Measurements from ENCODE around the gene PTPRM.

The PTPRM gene

DNA sequence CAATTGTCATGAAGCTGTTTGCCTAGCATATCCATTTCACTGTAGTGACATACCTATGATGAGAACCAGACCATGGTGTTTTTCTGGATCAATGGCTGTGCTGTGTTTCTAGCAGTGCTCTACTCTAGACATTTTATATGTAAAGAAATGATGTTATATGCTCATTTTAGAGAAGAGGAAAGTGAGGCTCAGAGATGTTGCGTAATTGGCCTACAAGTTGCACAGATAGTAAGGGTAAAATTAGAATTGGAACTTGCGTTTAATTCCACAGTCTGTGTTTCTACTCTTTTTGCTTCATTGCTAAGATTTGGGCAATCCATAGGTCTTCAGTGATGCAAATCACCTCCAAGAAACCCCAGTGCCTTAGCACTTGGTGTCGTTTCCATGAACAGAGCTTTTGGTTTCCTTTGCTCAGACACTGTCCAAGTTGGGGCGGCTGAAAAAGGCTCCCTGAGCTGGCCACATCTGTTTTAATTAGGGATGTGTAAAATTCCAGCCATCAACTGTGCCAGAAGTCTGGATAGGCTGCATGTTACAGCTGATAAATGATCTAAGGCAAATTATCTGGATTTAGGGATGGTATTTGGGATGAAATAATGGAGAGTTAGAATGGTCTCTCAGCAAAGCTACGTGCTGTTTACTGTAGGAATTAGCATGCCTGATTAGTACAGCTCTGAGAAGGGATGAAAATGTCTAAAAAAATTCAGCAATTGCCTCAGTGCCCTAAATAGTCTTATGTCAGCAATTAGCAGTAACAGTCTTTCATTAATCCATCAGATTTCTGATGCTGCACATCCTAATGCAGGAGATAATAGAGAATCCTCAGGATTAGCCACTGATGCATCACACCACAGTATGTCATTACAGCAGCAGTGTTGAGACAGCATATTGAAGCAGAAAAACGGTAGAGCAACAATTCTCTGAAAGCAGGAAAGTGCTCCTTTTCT is 65.3 kb downstream of the PTPRM start:
- Histone ChIP-seq H3K79me2 (ENCODE audit: insufficient read depth, low read length) (no peaks in the 10 kb centered on the region), H3K27me3 (ENCODE audit: low read length) (no peaks in the 10 kb centered on the region), H3K9me2 (replicated peaks; ENCODE audit: insufficient read depth, low read length) (no peaks in the 10 kb centered on the region), H3K36me3 (ENCODE audit: low read length) (no peaks in the 10 kb centered on the region), H4K20me1 (ENCODE audit: low read depth, low read length) (no peaks in the 10 kb centered on the region), H3K9ac (ENCODE audit: low read length) (no peak overlapping the region), H3K27ac (ENCODE audit: low read depth, low read length) (no peak overlapping the region), H3F3A (ENCODE audit: insufficient read depth) (no peaks in the 10 kb centered on the region), H3K9me3 (ENCODE audit: insufficient read depth, low read length) (no peaks in the 10 kb centered on the region), H3K4me2 (ENCODE audit: low read depth, low read length, poor library complexity, severe bottlenecking) (no peak overlapping the region), H2AFZ (ENCODE audit: low read depth, low read length, severe bottlenecking) (no peak overlapping the region), H3K4me3 (ENCODE audit: insufficient read depth, low read length, poor library complexity, severe bottlenecking) (no peak overlapping the region)
- TF ChIP-seq, protein P1, sequence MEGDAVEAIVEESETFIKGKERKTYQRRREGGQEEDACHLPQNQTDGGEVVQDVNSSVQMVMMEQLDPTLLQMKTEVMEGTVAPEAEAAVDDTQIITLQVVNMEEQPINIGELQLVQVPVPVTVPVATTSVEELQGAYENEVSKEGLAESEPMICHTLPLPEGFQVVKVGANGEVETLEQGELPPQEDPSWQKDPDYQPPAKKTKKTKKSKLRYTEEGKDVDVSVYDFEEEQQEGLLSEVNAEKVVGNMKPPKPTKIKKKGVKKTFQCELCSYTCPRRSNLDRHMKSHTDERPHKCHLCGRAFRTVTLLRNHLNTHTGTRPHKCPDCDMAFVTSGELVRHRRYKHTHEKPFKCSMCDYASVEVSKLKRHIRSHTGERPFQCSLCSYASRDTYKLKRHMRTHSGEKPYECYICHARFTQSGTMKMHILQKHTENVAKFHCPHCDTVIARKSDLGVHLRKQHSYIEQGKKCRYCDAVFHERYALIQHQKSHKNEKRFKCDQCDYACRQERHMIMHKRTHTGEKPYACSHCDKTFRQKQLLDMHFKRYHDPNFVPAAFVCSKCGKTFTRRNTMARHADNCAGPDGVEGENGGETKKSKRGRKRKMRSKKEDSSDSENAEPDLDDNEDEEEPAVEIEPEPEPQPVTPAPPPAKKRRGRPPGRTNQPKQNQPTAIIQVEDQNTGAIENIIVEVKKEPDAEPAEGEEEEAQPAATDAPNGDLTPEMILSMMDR (IDR thresholded peaks at IDR 0.05; ENCODE audit: insufficient read depth, low read length, poor library complexity, severe bottlenecking): no peak

- no peaks in the 10 kb centered on the region for H3K9me3 ChIP-seq (ENCODE audit: insufficient read depth, low read length)
- H3K36me3 ChIP-seq (ENCODE audit: low read length): no peaks in the 10 kb centered on the region
- TF ChIP-seq, protein P1 (IDR thresholded peaks at IDR 0.05; ENCODE audit: insufficient read depth, low read length, poor library complexity, severe bottlenecking): no peak
- no peak for TF ChIP-seq EZH2phosphoT487 (conservative IDR thresholded peaks at IDR 0.05; ENCODE audit: low read length)
Observed at GRCh38 chr18:7633171-7633570, 66.1 kb downstream of the PTPRM start.

DNA sequence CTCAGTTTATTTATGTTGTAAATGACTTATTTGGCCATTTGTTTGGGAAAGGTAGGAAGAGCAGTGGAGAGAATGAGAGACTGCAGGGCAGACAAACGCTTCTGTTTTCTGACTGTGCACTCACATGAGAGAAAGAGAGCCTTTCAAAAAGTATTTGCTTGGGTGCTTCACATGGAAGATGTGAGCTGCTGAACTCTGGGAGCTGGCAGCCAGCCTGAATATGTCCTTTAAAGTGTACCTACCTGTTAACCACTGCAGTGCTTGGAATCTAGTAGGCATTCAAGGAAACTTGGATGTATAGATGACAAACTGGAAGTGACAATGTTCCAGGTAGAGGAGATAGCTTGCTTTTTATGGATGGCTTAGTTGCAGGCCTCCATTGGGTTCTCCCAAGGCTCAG is 68.8 kb downstream of the PTPRM start:
- TF ChIP-seq, protein P1 (IDR thresholded peaks at IDR 0.05; ENCODE audit: insufficient read depth, low read length, poor library complexity, severe bottlenecking): no peak
- no peak for TF ChIP-seq EZH2phosphoT487 (conservative IDR thresholded peaks at IDR 0.05; ENCODE audit: low read length)
- Histone ChIP-seq H3K9me2 (replicated peaks; ENCODE audit: insufficient read depth, low read length) (no peaks in the 10 kb centered on the region), H3K27me3 (ENCODE audit: low read length) (no peaks in the 10 kb centered on the region), H3K4me2 (ENCODE audit: low read depth, low read length, poor library complexity, severe bottlenecking) (no peak overlapping the region), H3K9me3 (ENCODE audit: insufficient read depth, low read length) (no peaks in the 10 kb centered on the region), H3F3A (ENCODE audit: insufficient read depth) (no peaks in the 10 kb centered on the region), H3K27ac (ENCODE audit: low read depth, low read length) (no peak overlapping the region), H3K9ac (ENCODE audit: low read length) (no peak overlapping the region), H3K4me3 (ENCODE audit: insufficient read depth, low read length, poor library complexity, severe bottlenecking) (no peak overlapping the region), H4K20me1 (ENCODE audit: low read depth, low read length) (no peaks in the 10 kb centered on the region), H3K79me2 (ENCODE audit: insufficient read depth, low read length) (no peaks in the 10 kb centered on the region), H2AFZ (ENCODE audit: low read depth, low read length, severe bottlenecking) (no peak overlapping the region), H3K36me3 (ENCODE audit: low read length) (no peaks in the 10 kb centered on the region)

More at GRCh38 chr18:7633171-7633570, 66.1 kb downstream of the PTPRM start:
- Histone ChIP-seq H3K27ac (ENCODE audit: low read depth, low read length) (no peak overlapping the region), H3K4me2 (ENCODE audit: low read depth, low read length, poor library complexity, severe bottlenecking) (no peak overlapping the region), H3K9me2 (replicated peaks; ENCODE audit: insufficient read depth, low read length) (no peaks in the 10 kb centered on the region), H3K79me2 (ENCODE audit: insufficient read depth, low read length) (no peaks in the 10 kb centered on the region), H3K27me3 (ENCODE audit: low read length) (no peaks in the 10 kb centered on the region), H3K4me3 (ENCODE audit: insufficient read depth, low read length, poor library complexity, severe bottlenecking) (no peak overlapping the region), H4K20me1 (ENCODE audit: low read depth, low read length) (no peaks in the 10 kb centered on the region), H2AFZ (ENCODE audit: low read depth, low read length, severe bottlenecking) (no peak overlapping the region), H3K9ac (ENCODE audit: low read length) (no peak overlapping the region), H3F3A (ENCODE audit: insufficient read depth) (no peaks in the 10 kb centered on the region)

Data from SU-DHL-6 (cell line).